Trophoblast cell (in vitro differentiated cells and primary cell): ENCODE measurements around the gene HOXB3.

Source experiments
- DNase-seq, 2 donors: peaks; one replicate each; pipeline ENCODE4 v3.0.0-alpha.2; 2016
- H2AFZ ChIP-seq: 2 replicates; pipeline ENCODE4 v1.6.1; 2013; ENCODE audit warnings: low read length, moderate library complexity, mild to moderate bottlenecking; ENCODE audit not compliant: insufficient read depth, poor library complexity
- H2AK5ac ChIP-seq: 2 replicates; pipeline ENCODE4 v1.6.1; 2013; ENCODE audit warnings: mild to moderate bottlenecking, low read length
- H2BK120ac ChIP-seq: 2 replicates; pipeline ENCODE4 v1.6.1; 2013; ENCODE audit warnings: low read length, mild to moderate bottlenecking, moderate library complexity; ENCODE audit not compliant: insufficient read depth, poor library complexity
- H2BK12ac ChIP-seq: 2 replicates; pipeline ENCODE4 v1.6.1; 2013; ENCODE audit warnings: mild to moderate bottlenecking, low read length, moderate library complexity
- H2BK5ac ChIP-seq: 2 replicates; pipeline ENCODE4 v1.6.1; 2013; ENCODE audit warnings: low read length, low read depth, moderate library complexity, mild to moderate bottlenecking; ENCODE audit not compliant: poor library complexity
- H3K14ac ChIP-seq: 2 replicates; pipeline ENCODE4 v1.6.1; 2013; ENCODE audit warnings: mild to moderate bottlenecking, low read length
- H3K18ac ChIP-seq: 2 replicates; pipeline ENCODE4 v1.6.1; 2013; ENCODE audit warnings: mild to moderate bottlenecking, low read length
- H3K23ac ChIP-seq: 2 replicates; pipeline ENCODE4 v1.6.1; 2013; ENCODE audit warnings: low read length
- H3K27ac ChIP-seq: 2 replicates; pipeline ENCODE4 v1.5.1; 2013; ENCODE audit warnings: low read depth, mild to moderate bottlenecking, inconsistent platforms, low read length, moderate library complexity
- H3K27me3 ChIP-seq: 2 replicates; pipeline ENCODE4 v1.6.1; 2013; ENCODE audit warnings: inconsistent platforms, mild to moderate bottlenecking, low read length, moderate library complexity; ENCODE audit not compliant: insufficient read depth
- H3K36me3 ChIP-seq, 2 experiments: 1 replicate in 1 of 2; 2 replicates in 1 of 2; pipeline ENCODE4 v1.6.1; 2013; ENCODE audit warnings: low read length in 2 of 2, mild to moderate bottlenecking in 2 of 2, moderate library complexity in 1 of 2; ENCODE audit not compliant: insufficient read depth in 2 of 2, control insufficient read depth in 1 of 2
- H3K4ac ChIP-seq: 2 replicates; pipeline ENCODE4 v1.6.1; 2013; ENCODE audit warnings: low read depth, mild to moderate bottlenecking, low read length, moderate library complexity
- H3K4me1 ChIP-seq, 2 experiments: 1 replicate in 1 of 2; 2 replicates in 1 of 2; pipeline ENCODE4 v1.6.1; 2013; ENCODE audit warnings: low read length in 2 of 2, mild to moderate bottlenecking in 2 of 2, moderate library complexity in 1 of 2; ENCODE audit not compliant: insufficient read depth in 2 of 2, control insufficient read depth in 1 of 2
- H3K4me2 ChIP-seq: 2 replicates; pipeline ENCODE4 v1.6.1; 2013; ENCODE audit warnings: inconsistent platforms, mild to moderate bottlenecking, low read length, moderate library complexity
- H3K4me3 ChIP-seq: 2 replicates; pipeline ENCODE4 v1.5.1; 2013; ENCODE audit warnings: mild to moderate bottlenecking, low read depth, low read length, inconsistent platforms
- H3K79me1 ChIP-seq: one replicate; pipeline ENCODE4 v1.6.1; 2013; ENCODE audit warnings: low read length
- H3K79me2 ChIP-seq: 2 replicates; pipeline ENCODE4 v1.6.1; 2013; ENCODE audit warnings: low read length, mild to moderate bottlenecking; ENCODE audit not compliant: control insufficient read depth, insufficient read depth, poor library complexity
- H3K9ac ChIP-seq: 2 replicates; pipeline ENCODE4 v1.6.1; 2013; ENCODE audit warnings: mild to moderate bottlenecking, low read length
- H3K9me3 ChIP-seq: 2 replicates; pipeline ENCODE4 v1.6.1; 2013; ENCODE audit warnings: low read depth, mild to moderate bottlenecking, control low read depth, inconsistent platforms, low read length; ENCODE audit not compliant: insufficient read depth
- H4K12ac ChIP-seq: 2 replicates; pipeline ENCODE4 v1.6.1; 2013; ENCODE audit warnings: low read depth, mild to moderate bottlenecking, low read length, moderate library complexity
- H4K8ac ChIP-seq: 2 replicates; pipeline ENCODE4 v1.6.1; 2013; ENCODE audit warnings: low read depth, mild to moderate bottlenecking, low read length, moderate library complexity
- H4K91ac ChIP-seq: one replicate; pipeline ENCODE4 v1.6.1; 2013; ENCODE audit warnings: low read depth, mild to moderate bottlenecking, low read length, moderate library complexity
- WGBS: extraction: QIAGEN DNeasy Blood & Tissue Kit; methylation state at CpG from one replicate; pipeline ENCODE4 v1.1.7; 2013; ENCODE audit warnings: missing lambda C conversion rate; ENCODE audit not compliant: insufficient read length, insufficient coverage; ENCODE audit errors: extremely low coverage; 5-methylcytosine and 5-hydroxymethylcytosine counted together

HOXB3 gene

DNA sequence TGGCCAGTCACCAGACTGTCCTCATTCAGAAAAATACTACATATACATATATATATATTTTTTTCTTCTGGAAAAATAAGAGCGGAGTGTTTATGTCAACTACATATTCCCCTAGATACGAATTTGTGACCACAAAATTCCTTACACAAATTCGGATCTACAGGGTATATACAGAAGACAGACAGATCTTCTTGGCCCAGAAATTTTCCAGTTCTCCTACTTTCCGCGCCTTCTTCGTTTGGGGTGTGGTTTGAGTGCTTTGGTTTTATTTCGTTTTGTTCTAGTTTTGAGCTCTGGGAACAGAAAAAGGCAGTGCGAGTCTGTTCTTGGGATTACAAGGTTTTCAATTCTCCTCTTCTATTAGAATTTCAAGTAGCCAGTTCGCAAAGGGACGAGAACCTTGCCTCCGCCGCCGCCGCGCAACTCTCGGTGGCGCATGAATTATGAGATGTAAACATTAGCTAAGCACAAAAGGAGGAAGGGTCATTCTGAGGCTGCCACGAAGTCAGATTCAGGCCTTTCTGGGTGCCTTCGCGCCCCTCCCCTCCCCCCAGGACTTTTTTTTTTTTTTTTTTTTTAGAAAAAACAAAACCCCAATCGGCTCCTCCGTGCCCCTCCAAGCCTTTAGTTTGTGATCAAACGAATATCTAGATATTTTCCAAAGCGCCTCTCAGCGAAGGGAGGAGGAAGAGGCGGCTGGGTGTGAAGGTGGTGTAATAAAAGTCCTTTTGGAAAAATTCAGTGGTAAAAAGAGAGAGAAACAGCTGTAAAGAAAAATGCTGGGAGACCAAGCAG is 10.1 kb downstream of the HOXB3 start:
- no peak for DNase-seq
- no peak overlapping the region for H3K4ac ChIP-seq
- H3K27me3 ChIP-seq = peaks cover 3% of the 10 kb centered on the region
- H3K36me3 ChIP-seq = peaks cover 5 to 6% of the 10 kb centered on the region in 2 experiments
- no peak overlapping the region for H3K18ac ChIP-seq
- H3K4me2 ChIP-seq = no peak overlapping the region
- H3K79me1 ChIP-seq = peaks cover 23% of the 10 kb centered on the region
- no peak overlapping the region for H3K9ac ChIP-seq
- H3K27ac ChIP-seq = no peak overlapping the region
- H2AK5ac ChIP-seq = no peak overlapping the region
- no peak overlapping the region for H2AFZ ChIP-seq
- peaks cover 10% of the 10 kb centered on the region for H3K79me2 ChIP-seq
- peaks cover 28 to 29% of the 10 kb centered on the region in 2 experiments for H3K4me1 ChIP-seq
- no peak overlapping the region for H2BK12ac ChIP-seq
- H3K9me3 ChIP-seq = no peaks in the 10 kb centered on the region
- no peak overlapping the region for H4K91ac ChIP-seq
- H3K4me3 ChIP-seq = no peak overlapping the region
- H3K14ac ChIP-seq = no peak overlapping the region
- H4K12ac ChIP-seq = no peak overlapping the region
- no peak overlapping the region for H3K23ac ChIP-seq
- H2BK120ac ChIP-seq = no peak overlapping the region
- no CpG with 5 or more reads among the region's 26 CpGs for WGBS
- no peak overlapping the region for H2BK5ac ChIP-seq
- H4K8ac ChIP-seq = no peak overlapping the region

DNA sequence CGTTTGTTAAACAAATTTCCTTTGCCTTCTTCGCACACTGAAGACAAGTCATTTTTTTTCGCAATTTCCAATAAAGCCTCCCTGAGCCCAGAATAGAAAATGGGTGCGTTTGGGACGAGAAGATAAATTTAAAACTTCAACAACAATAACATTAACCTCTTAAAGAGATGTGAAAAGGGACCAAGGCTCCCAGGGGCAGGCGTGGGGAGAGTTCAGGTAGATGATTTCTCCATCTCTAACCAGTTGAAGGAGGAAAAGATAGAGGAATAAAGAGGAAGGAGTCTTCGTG is 10.6 kb downstream of the HOXB3 start:
- Histone ChIP-seq H3K79me2 (peaks cover 10% of the 10 kb centered on the region), H3K14ac (no peak overlapping the region), H4K12ac (no peak overlapping the region), H3K4me2 (peak overlapping the region; percentile 73), H2AK5ac (no peak overlapping the region), H2BK120ac (no peak overlapping the region), H3K23ac (no peak overlapping the region), H3K27me3 (peaks cover 3% of the 10 kb centered on the region), H3K79me1 (peaks cover 21% of the 10 kb centered on the region), H3K9me3 (no peaks in the 10 kb centered on the region), H3K36me3 (peaks cover 5 to 6% of the 10 kb centered on the region in 2 experiments), H3K18ac (no peak overlapping the region), H2AFZ (no peak overlapping the region), H4K91ac (no peak overlapping the region), H2BK12ac (no peak overlapping the region), H4K8ac (no peak overlapping the region), H3K27ac (no peak overlapping the region), H3K4me1 (peaks cover 27 to 28% of the 10 kb centered on the region in 2 experiments), H3K4ac (no peak overlapping the region), H3K4me3 (no peak overlapping the region), H3K9ac (no peak overlapping the region), H2BK5ac (no peak overlapping the region)
- WGBS = no CpG with 5 or more reads among the region's 7 CpGs
- no peak for DNase-seq

DNA sequence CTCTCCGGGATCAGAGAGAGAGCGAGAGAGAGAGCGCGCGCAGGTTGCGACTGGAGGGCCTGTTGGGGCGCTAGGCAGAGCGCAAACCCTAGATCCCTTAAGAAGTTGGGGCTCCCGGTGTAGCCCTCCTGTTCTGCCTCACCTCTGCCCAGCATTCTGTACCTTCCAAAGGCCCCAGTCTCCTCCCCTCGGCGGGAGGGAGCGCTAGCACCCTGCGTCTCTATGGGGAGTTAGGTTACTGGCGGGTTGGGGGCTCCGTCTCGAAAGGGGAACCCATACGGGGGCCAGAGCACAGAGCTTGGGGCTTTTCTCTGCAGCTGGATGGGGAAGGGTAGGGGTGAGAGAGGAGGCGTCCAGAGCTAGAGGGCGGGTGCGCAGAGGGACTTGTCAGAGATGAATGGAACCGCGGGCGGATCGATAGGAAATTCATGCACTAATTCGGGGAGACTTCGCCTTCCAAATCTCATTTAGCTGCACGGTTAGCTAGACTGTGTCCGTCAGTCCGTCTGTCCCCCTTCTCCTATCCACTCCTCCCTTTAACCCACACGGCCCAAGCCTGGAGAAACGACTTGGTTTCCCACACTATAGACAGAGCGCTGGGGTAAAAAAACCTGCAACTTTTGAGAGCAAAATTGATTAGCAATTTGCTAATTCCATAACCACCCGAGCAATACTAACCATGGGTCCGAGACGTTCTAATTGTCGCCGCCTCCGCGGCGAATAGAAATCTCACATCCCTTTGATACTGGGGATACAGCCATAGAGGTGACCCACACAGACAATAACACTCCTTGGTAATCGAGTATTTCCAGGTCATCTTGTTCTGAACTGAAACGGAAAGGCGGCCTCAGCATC is 11.2 kb downstream of the HOXB3 start:
- Histone ChIP-seq H3K9me3 (no peaks in the 10 kb centered on the region), H3K23ac (no peak overlapping the region), H4K8ac (peak overlapping the region; percentile 88)

DNA sequence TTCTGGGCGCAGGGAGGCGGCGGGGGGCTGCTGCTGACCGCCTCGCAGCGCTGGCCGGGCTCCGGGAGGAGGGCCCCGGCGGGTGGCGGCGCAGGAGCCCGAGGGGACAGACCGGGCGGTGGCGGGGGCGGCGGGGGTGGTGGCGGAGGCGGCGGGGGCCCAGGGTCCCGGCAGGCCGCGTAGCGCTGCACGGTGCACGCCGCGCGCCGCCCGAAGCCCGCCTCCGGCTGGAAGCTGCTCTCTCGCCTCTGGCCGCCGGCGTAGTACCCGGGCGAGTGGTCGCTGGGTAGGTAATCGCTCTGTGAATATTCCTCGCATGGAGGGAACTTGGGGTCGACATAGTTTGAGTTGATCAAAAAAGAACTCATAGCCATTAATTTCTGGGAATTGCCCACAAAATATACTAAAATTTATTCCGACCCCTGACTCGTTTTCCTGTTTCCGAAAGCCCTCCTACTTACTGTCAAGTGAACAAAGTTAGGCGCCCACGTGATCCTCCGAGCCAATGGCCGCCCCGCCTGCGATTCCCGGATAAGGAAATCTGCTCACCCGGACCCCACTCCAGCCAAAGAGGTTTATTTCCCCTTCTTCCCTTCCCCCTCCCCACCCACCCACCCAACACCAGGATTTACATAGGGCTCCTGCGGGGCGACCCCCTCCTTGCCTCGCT is 12.0 kb downstream of the HOXB3 start, which contains the start of gene HOXB4:
Gene HOXB4, minus strand, starts transcription at position 405 of the 670 bp plus-strand sequence. Its CDS starts 31 bp downstream, at position 374.
- Histone ChIP-seq H3K18ac (peak within 1 kb of the TSS; percentile 81), H3K27me3 (no peaks in the 10 kb centered on the region), H2AK5ac (peak within 1 kb of the TSS; percentile 63), H3K23ac (no peak within 1 kb of the TSS), H3K79me2 (peaks cover 10% of the 10 kb centered on the region), H3K27ac (peak within 1 kb of the TSS; percentile 1), H3K9me3 (no peaks in the 10 kb centered on the region), H2BK5ac (peak within 1 kb of the TSS; percentile 58), H4K91ac (peak within 1 kb of the TSS; percentile 97), H3K4me1 (peaks cover 28 to 33% of the 10 kb centered on the region in 2 experiments), H3K4me2 (peak within 1 kb of the TSS; percentile 90), H4K8ac (peak within 1 kb of the TSS; percentile 88), H3K14ac (peak within 1 kb of the TSS; percentile 87), H3K79me1 (peaks cover 21% of the 10 kb centered on the region), H2BK12ac (peak within 1 kb of the TSS; percentile 79), H4K12ac (peak within 1 kb of the TSS; percentile 78), H2BK120ac (peak within 1 kb of the TSS; percentile 70), H3K9ac (peak within 1 kb of the TSS; percentile 18), H3K4me3 (peak within 1 kb of the TSS; percentile 72), H3K36me3 (peaks cover 5 to 6% of the 10 kb centered on the region in 2 experiments), H2AFZ (peak within 1 kb of the TSS; percentile 62), H3K4ac (peak within 1 kb of the TSS; percentile 70)
- no CpG with 5 or more reads among the region's 58 CpGs for WGBS
- DNase-seq = peak; percentile 63 to 70

More for the DNA sequence above, 11.2 kb downstream of the HOXB3 start:
- H2BK5ac ChIP-seq = peak overlapping the region; percentile 58
- no peak for DNase-seq
- peak overlapping the region; percentile 35 for H3K4ac ChIP-seq
- peak overlapping the region; percentile 27 for H2BK120ac ChIP-seq
- no peaks in the 10 kb centered on the region for H3K27me3 ChIP-seq
- peaks cover 28 to 29% of the 10 kb centered on the region in 2 experiments for H3K4me1 ChIP-seq
- no peak overlapping the region for H3K27ac ChIP-seq
- no CpG with 5 or more reads among the region's 43 CpGs for WGBS
- no peak overlapping the region for H2BK12ac ChIP-seq
- peak overlapping the region; percentile 78 for H4K12ac ChIP-seq
- H3K79me2 ChIP-seq = peaks cover 10% of the 10 kb centered on the region
- H3K4me3 ChIP-seq = peak overlapping the region; percentile 70
- H3K14ac ChIP-seq = peak overlapping the region; percentile 87
- H3K4me2 ChIP-seq = peak overlapping the region; percentile 73
- H2AFZ ChIP-seq = peak overlapping the region; percentile 47
- peak overlapping the region; percentile 97 for H4K91ac ChIP-seq
- peak overlapping the region; percentile 18 for H3K9ac ChIP-seq
- peaks cover 5 to 6% of the 10 kb centered on the region in 2 experiments for H3K36me3 ChIP-seq
- peak overlapping the region; percentile 10 for H2AK5ac ChIP-seq
- peaks cover 21% of the 10 kb centered on the region for H3K79me1 ChIP-seq
- peak overlapping the region; percentile 81 for H3K18ac ChIP-seq
